Ovary (tissue), 3 donors: ENCODE data around the gene CYFIP2.

Source experiments
- EP300 ChIP-seq: sonication (generic); formaldehyde crosslinking; IDR thresholded peaks from one replicate; pipeline ENCODE4 v1.6.1; 2017; ENCODE audit warnings: antibody characterized with exemption
- POLR2A ChIP-seq: fragments of 450-650 bp; IDR thresholded peaks from one replicate; pipeline ENCODE4 v1.6.1; 2017; ENCODE audit warnings: antibody characterized with exemption, mild to moderate bottlenecking, moderate library complexity
- TF ChIP-seq, protein P1 (sequence below), 3 donors: fragments of 450-650 bp in 2 of 3; fragments of 200-600 bp in 1 of 3; IDR thresholded peaks; one replicate each; pipeline versions ENCODE4 v1.5.1 to v1.8.0; 2016 to 2022; ENCODE audit warnings: antibody characterized with exemption in 3 of 3, mild to moderate bottlenecking in 1 of 3
- donor health status: DM: no; HTN: no; CAD: no.

DNA sequence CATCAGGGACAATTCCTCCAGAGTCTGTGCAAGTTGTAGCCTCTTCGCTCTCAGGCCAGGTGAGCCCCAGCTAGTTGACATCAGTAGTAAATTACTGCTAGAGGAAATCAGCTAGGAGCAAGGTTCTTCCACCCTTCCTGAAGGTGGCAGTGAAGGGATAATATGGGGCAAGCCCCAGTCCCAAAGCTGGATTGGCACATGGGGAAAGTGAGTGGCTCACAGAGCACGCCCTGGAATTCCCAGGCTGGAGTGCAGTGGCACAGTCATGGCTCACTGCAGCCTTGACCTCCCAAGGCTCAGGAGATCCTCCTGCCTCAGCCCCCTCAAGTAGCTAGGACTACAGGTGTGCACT is 82.1 kb downstream of the CYFIP2 start:
- TF ChIP-seq, protein P1, sequence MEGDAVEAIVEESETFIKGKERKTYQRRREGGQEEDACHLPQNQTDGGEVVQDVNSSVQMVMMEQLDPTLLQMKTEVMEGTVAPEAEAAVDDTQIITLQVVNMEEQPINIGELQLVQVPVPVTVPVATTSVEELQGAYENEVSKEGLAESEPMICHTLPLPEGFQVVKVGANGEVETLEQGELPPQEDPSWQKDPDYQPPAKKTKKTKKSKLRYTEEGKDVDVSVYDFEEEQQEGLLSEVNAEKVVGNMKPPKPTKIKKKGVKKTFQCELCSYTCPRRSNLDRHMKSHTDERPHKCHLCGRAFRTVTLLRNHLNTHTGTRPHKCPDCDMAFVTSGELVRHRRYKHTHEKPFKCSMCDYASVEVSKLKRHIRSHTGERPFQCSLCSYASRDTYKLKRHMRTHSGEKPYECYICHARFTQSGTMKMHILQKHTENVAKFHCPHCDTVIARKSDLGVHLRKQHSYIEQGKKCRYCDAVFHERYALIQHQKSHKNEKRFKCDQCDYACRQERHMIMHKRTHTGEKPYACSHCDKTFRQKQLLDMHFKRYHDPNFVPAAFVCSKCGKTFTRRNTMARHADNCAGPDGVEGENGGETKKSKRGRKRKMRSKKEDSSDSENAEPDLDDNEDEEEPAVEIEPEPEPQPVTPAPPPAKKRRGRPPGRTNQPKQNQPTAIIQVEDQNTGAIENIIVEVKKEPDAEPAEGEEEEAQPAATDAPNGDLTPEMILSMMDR (IDR thresholded peaks at IDR 0.05) = no peak
- no peak for TF ChIP-seq POLR2A
- no peak for TF ChIP-seq EP300
